Skeletal muscle satellite cell (primary cell): ENCODE results near the gene TYW1. TPM values are rescaled to one million over a fixed set of nuclear protein-coding genes. Genes with fewer than 3 reads are reported as not detected.
"Not testable (repeated sequence)": the region's sequence is repeated elsewhere in the genome, so short reads cannot be mapped to it uniquely, and the experiment has no call there.

ENCODE experiments used
- H3K27me3 ChIP-seq: 2 replicates; pipeline ENCODE4 v1.7.0; 2013; ENCODE audit warnings: low read length; ENCODE audit not compliant: control insufficient read depth, insufficient read depth
- H3K36me3 ChIP-seq: 2 replicates; pipeline ENCODE4 v1.7.0; 2013; ENCODE audit warnings: mild to moderate bottlenecking, control low read depth, low read length; ENCODE audit not compliant: insufficient read depth
- H3K4me1 ChIP-seq: 2 replicates; pipeline ENCODE4 v1.7.0; 2013; ENCODE audit warnings: low read length; ENCODE audit not compliant: control insufficient read depth, insufficient read depth
- H3K4me2 ChIP-seq: 2 replicates; pipeline ENCODE4 v1.7.0; 2013; ENCODE audit warnings: mild to moderate bottlenecking, low read length
- H3K4me3 ChIP-seq: 2 replicates; pipeline ENCODE4 v1.7.0; 2013; ENCODE audit warnings: low read length
- H3K9ac ChIP-seq: 2 replicates; pipeline ENCODE4 v1.7.0; 2013; ENCODE audit warnings: mild to moderate bottlenecking, low read depth, low read length, moderate library complexity
- H3K9me3 ChIP-seq: replicated peaks from 2 replicates; pipeline ENCODE4 v1.7.0; 2013; ENCODE audit warnings: mild to moderate bottlenecking, control low read depth, low read length
- total RNA-seq: library from RNA; depleted of rRNA; stranded (reverse); fragments of >200 nt; gene quantifications from 2 replicates; pipeline ENCODE4 v1.2.3, GENCODE V29; 2012; rRNA removed

Gene TYW1
- 9.6 and 16.0 TPM in 2 replicates for total RNA-seq

- Histone ChIP-seq H3K9ac (peak within 1 kb of the TSS; percentile 84), H3K4me3 (peak within 1 kb of the TSS; percentile 81), H3K4me2 (peak within 1 kb of the TSS; percentile 81), H3K36me3 (peaks cover 15% of the 10 kb centered on the region)
- H3K4me1 ChIP-seq, H3K27me3 ChIP-seq, H3K9me3 ChIP-seq: not testable (repeated sequence)
Observed at GRCh38 chr7:66996444-66997191, at the start of gene TYW1. Gene TYW1 (plus strand): TSS chr7:66996833. CDS start chr7:66996979, 146 bp downstream.

GRCh38 chr7:66948480-66949109, 48.0 kb upstream of the TYW1 start:
- Histone ChIP-seq H3K27me3 (no peaks in the 10 kb centered on the region), H3K36me3 (peaks cover 66% of the 10 kb centered on the region), H3K4me3 (no peak overlapping the region), H3K9me3 (no peaks in the 10 kb centered on the region), H3K9ac (no peak overlapping the region), H3K4me1 (peaks cover 30% of the 10 kb centered on the region), H3K4me2 (no peak overlapping the region)

GRCh38 chr7:66950311-66950710, 46.3 kb upstream of the TYW1 start:
- Histone ChIP-seq H3K4me3 (no peak overlapping the region), H3K27me3 (no peaks in the 10 kb centered on the region), H3K9me3 (no peaks in the 10 kb centered on the region), H3K4me1 (peaks cover 30% of the 10 kb centered on the region), H3K9ac (peak overlapping the region; percentile 54), H3K4me2 (peak overlapping the region; percentile 28), H3K36me3 (peaks cover 66% of the 10 kb centered on the region)

- Histone ChIP-seq H3K4me2 (peak overlapping the region; percentile 28), H3K4me3 (no peak overlapping the region), H3K9me3 (no peaks in the 10 kb centered on the region), H3K9ac (peak overlapping the region; percentile 54), H3K4me1 (peaks cover 30% of the 10 kb centered on the region), H3K36me3 (peaks cover 68% of the 10 kb centered on the region), H3K27me3 (no peaks in the 10 kb centered on the region)
Observed at GRCh38 chr7:66950763-66951162, 45.9 kb upstream of the TYW1 start.

- no peaks in the 10 kb centered on the region for H3K27me3 ChIP-seq
- H3K9ac ChIP-seq: peak overlapping the region; percentile 10
- H3K4me2 ChIP-seq: peak overlapping the region; percentile 44
- no peak overlapping the region for H3K4me3 ChIP-seq
- H3K36me3 ChIP-seq: peaks cover 80% of the 10 kb centered on the region
- peaks cover 30% of the 10 kb centered on the region for H3K4me1 ChIP-seq
- H3K9me3 ChIP-seq: no peaks in the 10 kb centered on the region
Observed at GRCh38 chr7:66952343-66953043, 44.1 kb upstream of the TYW1 start.

- H3K4me2 ChIP-seq: peak overlapping the region; percentile 44
- H3K9ac ChIP-seq: no peak overlapping the region
- H3K4me1 ChIP-seq: peaks cover 30% of the 10 kb centered on the region
- H3K27me3 ChIP-seq: no peaks in the 10 kb centered on the region
- H3K9me3 ChIP-seq: no peaks in the 10 kb centered on the region
- H3K36me3 ChIP-seq: peaks cover 77% of the 10 kb centered on the region
- H3K4me3 ChIP-seq: no peak overlapping the region
Observed at GRCh38 chr7:66953044-66953427, 43.6 kb upstream of the TYW1 start.

- Histone ChIP-seq H3K36me3 (peaks cover 54% of the 10 kb centered on the region), H3K4me3 (no peak overlapping the region), H3K4me1 (peaks cover 3% of the 10 kb centered on the region), H3K27me3 (no peaks in the 10 kb centered on the region), H3K9ac (no peak overlapping the region), H3K9me3 (no peaks in the 10 kb centered on the region), H3K4me2 (no peak overlapping the region)
Observed at GRCh38 chr7:66957595-66958290, 38.9 kb upstream of the TYW1 start.

GRCh38 chr7:66958538-66959350, 37.9 kb upstream of the TYW1 start:
- Histone ChIP-seq H3K9me3 (no peaks in the 10 kb centered on the region), H3K4me3 (no peak overlapping the region), H3K27me3 (no peaks in the 10 kb centered on the region), H3K4me2 (no peak overlapping the region), H3K36me3 (peaks cover 49% of the 10 kb centered on the region), H3K4me1 (no peaks in the 10 kb centered on the region), H3K9ac (no peak overlapping the region)

- Histone ChIP-seq H3K4me3 (no peak overlapping the region), H3K27me3 (no peaks in the 10 kb centered on the region), H3K36me3 (peaks cover 40% of the 10 kb centered on the region), H3K4me2 (no peak overlapping the region), H3K9me3 (no peaks in the 10 kb centered on the region), H3K9ac (no peak overlapping the region), H3K4me1 (no peaks in the 10 kb centered on the region)
Observed at GRCh38 chr7:66960192-66960591, 36.4 kb upstream of the TYW1 start.

- Histone ChIP-seq H3K9me3 (no peaks in the 10 kb centered on the region), H3K4me3 (no peak overlapping the region), H3K4me1 (no peaks in the 10 kb centered on the region), H3K4me2 (no peak overlapping the region), H3K9ac (no peak overlapping the region), H3K36me3 (peaks cover 31% of the 10 kb centered on the region), H3K27me3 (no peaks in the 10 kb centered on the region)
Observed at GRCh38 chr7:66961096-66961495, 35.5 kb upstream of the TYW1 start.
